CD14-positive monocyte (primary cell): ENCODE data around the gene EXOC4. TPM values are rescaled to one million over a fixed set of nuclear protein-coding genes. Genes with fewer than 3 reads are reported as not detected.
"Not testable (repeated sequence)": the region's sequence is repeated elsewhere in the genome, so short reads cannot be mapped to it uniquely, and the experiment has no call there.

ENCODE experiments used
- DNase-seq, 3 donors: peaks; one replicate each; pipeline ENCODE4 v3.0.0-alpha.2; 2011 to 2022
- H2AFZ ChIP-seq: 2 replicates; pipeline ENCODE4 v1.6.0; 2012; ENCODE audit warnings: mild to moderate bottlenecking, low read depth, low read length, inconsistent platforms; ENCODE audit not compliant: insufficient read depth, poor library complexity, severe bottlenecking
- H3K27ac ChIP-seq, 2 donors: 1 replicate in 1 of 2; 2 replicates in 1 of 2; pipeline ENCODE4 v1.5.1; 2012 to 2013; ENCODE audit warnings: low read length in 2 of 2, control low read depth in 1 of 2, inconsistent platforms in 1 of 2, low read depth in 1 of 2, mild to moderate bottlenecking in 1 of 2
- H3K27me3 ChIP-seq, 2 donors: one replicate each; pipeline versions ENCODE4 v1.6.0 to v1.6.1; 2011 to 2013; ENCODE audit warnings: low read length in 2 of 2; ENCODE audit not compliant: control insufficient read depth in 2 of 2, insufficient read depth in 2 of 2
- H3K36me3 ChIP-seq, 2 donors: replicated peaks in 1 of 2; 1 replicate in 1 of 2; 2 replicates in 1 of 2; pipeline versions ENCODE4 v1.5.1 to v1.6.1; 2012 to 2013; ENCODE audit warnings: low read length in 2 of 2, control low read depth in 1 of 2, inconsistent platforms in 1 of 2, mild to moderate bottlenecking in 1 of 2; ENCODE audit not compliant: insufficient read depth in 2 of 2, control insufficient read depth in 1 of 2
- H3K4me1 ChIP-seq, 2 donors: 1 replicate in 1 of 2; 2 replicates in 1 of 2; pipeline versions ENCODE4 v1.5.1 to v1.6.1; 2012 to 2013; ENCODE audit warnings: low read length in 2 of 2, control low read depth in 1 of 2, inconsistent platforms in 1 of 2, mild to moderate bottlenecking in 1 of 2, moderate library complexity in 1 of 2; ENCODE audit not compliant: insufficient read depth in 2 of 2, control insufficient read depth in 1 of 2
- H3K4me2 ChIP-seq: replicated peaks from 2 replicates; pipeline ENCODE3; 2012; ENCODE audit warnings: low read length, moderate library complexity, mild to moderate bottlenecking; ENCODE audit not compliant: poor library complexity, severe bottlenecking; ENCODE audit errors: extremely low read depth
- H3K4me3 ChIP-seq, 3 experiments: fragments of 200-600 bp in 1 of 3; sonication (generic) in 1 of 3; replicated peaks in 1 of 3; 1 replicate in 2 of 3; 2 replicates in 1 of 3; pipeline ENCODE4 v1.5.1; 2011 to 2013; ENCODE audit warnings: low read length in 3 of 3, mild to moderate bottlenecking in 3 of 3, control low read depth in 2 of 3, low read depth in 2 of 3, inconsistent platforms in 1 of 3, moderate library complexity in 1 of 3
- H3K79me2 ChIP-seq: 2 replicates; pipeline ENCODE4 v1.6.0; 2012; ENCODE audit warnings: mild to moderate bottlenecking, control low read depth, inconsistent platforms, low read length, moderate library complexity; ENCODE audit not compliant: insufficient read depth
- H3K9ac ChIP-seq: 2 replicates; pipeline ENCODE4 v1.6.0; 2017; ENCODE audit warnings: low read length, mild to moderate bottlenecking; ENCODE audit not compliant: insufficient read depth, poor library complexity, severe bottlenecking
- H3K9me3 ChIP-seq, 2 donors: replicated peaks in 1 of 2; 1 replicate in 1 of 2; 2 replicates in 1 of 2; pipeline versions ENCODE4 v1.5.1 to v1.6.1; 2012 to 2013; ENCODE audit warnings: low read length in 2 of 2, control low read depth in 1 of 2; ENCODE audit not compliant: control insufficient read depth in 1 of 2, insufficient read depth in 1 of 2
- H4K20me1 ChIP-seq: 2 replicates; pipeline ENCODE4 v1.6.0; 2012; ENCODE audit warnings: mild to moderate bottlenecking, low read length, control low read depth, moderate library complexity; ENCODE audit not compliant: insufficient read depth
- H3K27ac Mint-ChIP-seq, 7 donors: one replicate each; pipeline ENCODE4 v1.8.0; 2020; ENCODE audit warnings: mild to moderate bottlenecking in 7 of 7, mixed read lengths in 7 of 7, moderate library complexity in 6 of 7, inconsistent platforms in 2 of 7
- H3K27me3 Mint-ChIP-seq, 3 donors: one replicate each; pipeline ENCODE4 v1.8.0; 2021 to 2022; ENCODE audit warnings: low read depth in 3 of 3, mild to moderate bottlenecking in 3 of 3, mixed read lengths in 3 of 3, moderate library complexity in 3 of 3, inconsistent platforms in 1 of 3
- H3K36me3 Mint-ChIP-seq, 2 donors: one replicate each; pipeline ENCODE4 v1.8.0; 2020; ENCODE audit warnings: mixed read lengths in 2 of 2, inconsistent platforms in 1 of 2, mild to moderate bottlenecking in 1 of 2
- H3K4me1 Mint-ChIP-seq: one replicate; pipeline ENCODE4 v1.8.0; 2020; ENCODE audit warnings: mild to moderate bottlenecking, mixed read lengths
- H3K4me3 Mint-ChIP-seq, 2 donors: one replicate each; pipeline ENCODE4 v1.8.0; 2020; ENCODE audit warnings: mild to moderate bottlenecking in 2 of 2, mixed read lengths in 2 of 2, moderate library complexity in 1 of 2
- H3K9me3 Mint-ChIP-seq, 7 donors: one replicate each; pipeline ENCODE4 v1.8.0; 2020 to 2022; ENCODE audit warnings: mixed read lengths in 7 of 7, mild to moderate bottlenecking in 6 of 7, moderate library complexity in 6 of 7, inconsistent platforms in 2 of 7
- CTCF ChIP-seq: fragments of 200-600 bp; IDR thresholded peaks from one replicate; pipeline ENCODE4 v1.8.0; 2022; ENCODE audit warnings: antibody characterized with exemption, mild to moderate bottlenecking
- WGBS: methylation state at CpG from one replicate; pipeline ENCODE4 v1.1.5; 2013; ENCODE audit warnings: missing lambda C conversion rate; ENCODE audit not compliant: insufficient coverage; 5-methylcytosine and 5-hydroxymethylcytosine counted together
- intact Hi-C, 2 donors: fragments of 100-400 bp; cut with micrococcal nuclease; formaldehyde crosslinking; loops; one replicate each; pipeline versions ENCODE4 v1.15.0 to v1.15.1; 2023
- polyA plus RNA-seq, 3 donors: library from polyadenylated mRNA; depleted of rRNA in 1 of 3; unstranded in 2 of 3; stranded (reverse) in 1 of 3; fragments of 300-500 nt in 2 of 3; fragments of >200 nt in 1 of 3; fragmentation: Illumina TruSeq in 2 of 3; gene quantifications; 1 replicate in 2 of 3; 2 replicates in 1 of 3; pipeline ENCODE4 v1.2.3, GENCODE V29; 2012 to 2021

The EXOC4 gene
- polyA plus RNA-seq, 3 donors = 20.6 to 22.3 (median 22.3) TPM

GRCh38 chr7:133319842-133320241 is 67.0 kb downstream of the EXOC4 start:
- peaks cover 55 to 66% of the 10 kb centered on the region in 2 donors for H3K36me3 Mint-ChIP-seq
- H3K4me1 Mint-ChIP-seq = peaks cover 6% of the 10 kb centered on the region
- H3K4me3 ChIP-seq = no peak overlapping the region
- H3K9me3 ChIP-seq = peaks cover 0 to 3% of the 10 kb centered on the region in 2 donors
- intact Hi-C loops = no loop called here
- H3K27ac ChIP-seq = no peak overlapping the region
- H3K36me3 ChIP-seq = peaks cover 5 to 36% of the 10 kb centered on the region in 2 donors
- H3K9ac ChIP-seq = no peak overlapping the region
- no peaks in the 10 kb centered on the region for H3K27me3 ChIP-seq
- H3K4me1 ChIP-seq = peaks cover 0 to 7% of the 10 kb centered on the region in 2 donors
- H4K20me1 ChIP-seq = no peaks in the 10 kb centered on the region
- H3K4me3 Mint-ChIP-seq = no peak overlapping the region
- H3K27ac Mint-ChIP-seq = no peak overlapping the region
- no peaks in the 10 kb centered on the region for H3K79me2 ChIP-seq
- TF ChIP-seq CTCF = no peak
- no peak overlapping the region for H3K4me2 ChIP-seq
- peaks cover 5 to 20% (median 11%) of the 10 kb centered on the region in 7 donors for H3K9me3 Mint-ChIP-seq
- no CpG with 5 or more reads among the region's 2 CpGs for WGBS
- no peaks in the 10 kb centered on the region for H3K27me3 Mint-ChIP-seq
- no peak for DNase-seq
- no peak overlapping the region for H2AFZ ChIP-seq

GRCh38 chr7:133320891-133321290 is 68.0 kb downstream of the EXOC4 start:
- Histone ChIP-seq H3K27ac (no peak overlapping the region), H3K9ac (no peak overlapping the region), H3K79me2 (no peaks in the 10 kb centered on the region), H2AFZ (no peak overlapping the region), H3K4me3 (no peak overlapping the region), H4K20me1 (no peaks in the 10 kb centered on the region), H3K4me2 (no peak overlapping the region), H3K36me3 (peaks cover 5 to 36% of the 10 kb centered on the region in 2 donors), H3K9me3 (peaks cover 0 to 3% of the 10 kb centered on the region in 2 donors), H3K27me3 (no peaks in the 10 kb centered on the region), H3K4me1 (peaks cover 0 to 5% of the 10 kb centered on the region in 2 donors)
- no CpG with 5 or more reads among the region's 2 CpGs for WGBS
- H3K4me1 Mint-ChIP-seq = peaks cover 6% of the 10 kb centered on the region
- H3K27ac Mint-ChIP-seq = no peak overlapping the region
- peaks cover 11 to 30% (median 18%) of the 10 kb centered on the region in 7 donors for H3K9me3 Mint-ChIP-seq
- DNase-seq = no peak
- intact Hi-C loops = no loop called here
- TF ChIP-seq CTCF = no peak
- H3K36me3 Mint-ChIP-seq = peaks cover 63 to 70% of the 10 kb centered on the region in 2 donors
- H3K4me3 Mint-ChIP-seq = no peak overlapping the region
- no peaks in the 10 kb centered on the region for H3K27me3 Mint-ChIP-seq

- WGBS = no CpG with 5 or more reads among the region's 4 CpGs
- H3K27ac ChIP-seq, H3K4me1 Mint-ChIP-seq, DNase-seq, H4K20me1 ChIP-seq, H3K27me3 Mint-ChIP-seq, H3K79me2 ChIP-seq, H3K9ac ChIP-seq, H3K4me2 ChIP-seq, H3K27ac Mint-ChIP-seq, H2AFZ ChIP-seq, H3K4me3 ChIP-seq, H3K4me1 ChIP-seq, intact Hi-C loops, H3K4me3 Mint-ChIP-seq, H3K9me3 ChIP-seq, H3K27me3 ChIP-seq: not testable (repeated sequence)
- peaks cover 5 to 37% of the 10 kb centered on the region in 2 donors for H3K36me3 ChIP-seq
- Mint-ChIP-seq H3K36me3 (peaks cover 67 to 75% of the 10 kb centered on the region in 2 donors), H3K9me3 (peaks cover 15 to 34% (median 21%) of the 10 kb centered on the region in 7 donors)
Observed at GRCh38 chr7:133321366-133321765, 68.5 kb downstream of the EXOC4 start.
